K562 (cell line): ENCODE data around the gene ATE1. TPM values are rescaled to one million over a fixed set of nuclear protein-coding genes. Genes with fewer than 3 reads are reported as not detected.

Source experiments
- ATAC-seq: fragments of 200-7000 bp; cut with Tn5 transposase; 3 replicates; pipeline ENCODE4 v1.9.1; 2020; ENCODE audit warnings: moderate library complexity
- BruUV-seq: library from RNA; stranded (reverse); fragments of 400-500 nt; replicated peaks from 2 replicates; lab custom pipeline; 2021; lab: Mats Ljungman, UMichigan
- CTCF ChIA-PET: fragments of 300-600 bp; formaldehyde crosslinking; extraction: SDS; loops from one replicate; lab custom pipeline; 2021; ENCODE audit warnings: low intra/inter-chr PET ratio; lab: Yijun Ruan, JAX
- POLR2A ChIA-PET: fragments of 300-600, 350-650 bp; sonication (Branson Sonifier 250); formaldehyde crosslinking; extraction: SDS; loops from one replicate; lab custom pipeline; 2021; ENCODE audit warnings: antibody characterized with exemption, inconsistent platforms; lab: Yijun Ruan, JAX
- DNase-seq, 4 experiments: peaks; one replicate each; pipeline versions ENCODE4 v3.0.0 to v3.0.0-alpha.2; 2011 to 2018; ENCODE audit warnings: low spot score in 3 of 4, mixed read lengths in 3 of 4; ENCODE audit errors: extremely low read depth in 1 of 4
- FAIRE-seq: peaks from 2 replicates; lab custom pipeline; 2011; peaks lifted over from hg19 to GRCh38; lab: Jason Lieb, UNC
- H2AFZ ChIP-seq: 2 replicates; pipeline ENCODE4 v1.6.0; 2011; ENCODE audit warnings: low read depth, low read length, control low read depth, inconsistent platforms
- H3K27ac ChIP-seq: fragments of 200-600 bp; 3 replicates; pipeline ENCODE4 v1.8.0; 2011; ENCODE audit warnings: low read depth, mild to moderate bottlenecking, control low read depth, inconsistent platforms, low read length, moderate library complexity, mixed read lengths; ENCODE audit errors: extremely low read depth
- H3K27me3 ChIP-seq, 2 experiments: fragments of 300-600 bp in 1 of 2; 2 replicates in 1 of 2; 3 replicates in 1 of 2; pipeline versions ENCODE4 v1.6.0 to v1.8.0; 2011; ENCODE audit warnings: inconsistent platforms in 2 of 2, low read length in 2 of 2, mild to moderate bottlenecking in 1 of 2, mixed read lengths in 1 of 2, moderate library complexity in 1 of 2; ENCODE audit not compliant: control insufficient read depth in 2 of 2, insufficient read depth in 2 of 2
- H3K36me3 ChIP-seq: fragments of 300-600 bp; 3 replicates; pipeline ENCODE4 v1.8.0; 2011; ENCODE audit warnings: mild to moderate bottlenecking, low read length, inconsistent platforms; ENCODE audit not compliant: control insufficient read depth, insufficient read depth
- H3K4me1 ChIP-seq, 2 experiments: fragments of 200-600 bp in 1 of 2; replicated peaks in 1 of 2; 2 replicates in 1 of 2; 3 replicates in 1 of 2; pipeline versions ENCODE4 v1.5.1 to v1.8.0; 2011; ENCODE audit warnings: inconsistent platforms in 2 of 2, low read length in 2 of 2, mild to moderate bottlenecking in 1 of 2, mixed read lengths in 1 of 2, moderate library complexity in 1 of 2; ENCODE audit not compliant: control insufficient read depth in 2 of 2, insufficient read depth in 2 of 2
- H3K4me2 ChIP-seq: 2 replicates; pipeline ENCODE4 v1.6.1; 2011; ENCODE audit warnings: low read length, control low read depth, inconsistent platforms, mixed read lengths; ENCODE audit not compliant: insufficient read depth
- H3K4me3 ChIP-seq: fragments of 200-600 bp; sonication (generic), shearing (Covaris generic); 2 replicates; pipeline ENCODE4 v1.5.1; 2016; ENCODE audit warnings: control low read depth, inconsistent platforms
- H3K79me2 ChIP-seq: fragments of 200-600 bp; 3 replicates; pipeline ENCODE4 v1.8.0; 2011; ENCODE audit warnings: low read length, inconsistent platforms; ENCODE audit not compliant: control insufficient read depth, insufficient read depth
- H3K9ac ChIP-seq, 2 experiments: 2 replicates each; pipeline versions ENCODE4 v1.6.0 to v1.6.1; 2011; ENCODE audit warnings: low read depth in 2 of 2, low read length in 2 of 2, control low read depth in 1 of 2, inconsistent platforms in 1 of 2, mild to moderate bottlenecking in 1 of 2, mixed read lengths in 1 of 2; ENCODE audit not compliant: insufficient read depth in 1 of 2
- H3K9me1 ChIP-seq: one replicate; pipeline ENCODE4 v1.6.0; 2011; ENCODE audit warnings: inconsistent platforms, mild to moderate bottlenecking, low read length, moderate library complexity; ENCODE audit not compliant: control insufficient read depth, insufficient read depth
- H3K9me3 ChIP-seq: replicated peaks from 2 replicates; pipeline ENCODE4 v1.5.1; 2011; ENCODE audit warnings: low read depth, low read length, inconsistent platforms; ENCODE audit not compliant: control insufficient read depth, insufficient read depth
- H4K20me1 ChIP-seq: replicated peaks from 2 replicates; pipeline ENCODE4 v1.6.1; 2011; ENCODE audit warnings: low read length, inconsistent platforms, mixed read lengths; ENCODE audit not compliant: control insufficient read depth, insufficient read depth
- C11orf30 ChIP-seq: fragments of 450-650 bp; IDR thresholded peaks from 2 replicates; pipeline ENCODE4 v1.6.1; 2016; ENCODE audit warnings: low read depth, mild to moderate bottlenecking
- CCAR2 ChIP-seq: fragments of 200-400 bp; formaldehyde crosslinking; IDR thresholded peaks from 2 replicates; pipeline ENCODE4 v1.6.1; 2017; ENCODE audit warnings: mild to moderate bottlenecking, low read depth, low read length
- CHD4 ChIP-seq: fragments of 200-600 bp; sonication (generic); IDR thresholded peaks from 3 replicates; pipeline ENCODE4 v1.6.1; 2012; ENCODE audit warnings: low read depth, mild to moderate bottlenecking, mixed read lengths, low read length, inconsistent platforms; ENCODE audit not compliant: insufficient read depth, insufficient replicate concordance, poor library complexity, severe bottlenecking
- HMG20B ChIP-seq: fragments of 250-450 bp; sonication (Bioruptor Pico); IDR thresholded peaks from 2 replicates; pipeline ENCODE4 v1.5.0; 2021; ENCODE audit warnings: mild to moderate bottlenecking
- IFI16 ChIP-seq: fragments of 250-450 bp; sonication (Bioruptor Pico); IDR thresholded peaks from 2 replicates; pipeline ENCODE4 v2.1.2; 2022; ENCODE audit warnings: mild to moderate bottlenecking, inconsistent platforms
- MAFF ChIP-seq: IDR thresholded peaks from 2 replicates; pipeline ENCODE4 v1.6.1; 2012; ENCODE audit warnings: low read length, improper control_type of control experiment
- MAZ ChIP-seq, 2 experiments: fragments of 450-650 bp in 1 of 2; sonication (generic) in 1 of 2; formaldehyde crosslinking; IDR thresholded peaks in 1 of 2; conservative IDR thresholded peaks in 1 of 2; 2 replicates each; pipeline versions ENCODE4 v1.4.0 to v1.5.0; 2020; ENCODE audit warnings: mild to moderate bottlenecking in 1 of 2, missing genetic modification reagents in 1 of 2
- MCM3 ChIP-seq: fragments of 450-650 bp; IDR thresholded peaks from 2 replicates; pipeline ENCODE4 v1.6.1; 2016
- PTTG1 ChIP-seq: fragments of 450-650 bp; IDR thresholded peaks from 2 replicates; pipeline ENCODE4 v1.6.1; 2016; ENCODE audit warnings: low read depth, mild to moderate bottlenecking, missing genetic modification characterization, missing compliant biosample characterization
- RBM25 ChIP-seq: fragments of 200-400 bp; formaldehyde crosslinking; IDR thresholded peaks from 2 replicates; pipeline ENCODE4 v1.6.1; 2018; ENCODE audit warnings: low read length, low read depth, moderate library complexity; ENCODE audit not compliant: severe bottlenecking
- SMARCA5 ChIP-seq: fragments of 450-650 bp; IDR thresholded peaks from 2 replicates; pipeline ENCODE4 v1.6.1; 2016
- TAF7 ChIP-seq: fragments of 450-650 bp; IDR thresholded peaks from 2 replicates; pipeline ENCODE4 v1.6.1; 2016; ENCODE audit warnings: missing genetic modification characterization, missing compliant biosample characterization
- TFAM ChIP-seq: fragments of 250-450 bp; sonication (Bioruptor Pico); conservative IDR thresholded peaks from 2 replicates; pipeline ENCODE4 v1.5.0; 2021; ENCODE audit warnings: mild to moderate bottlenecking, moderate library complexity
- TOE1 ChIP-seq, 2 experiments: fragments of 450-650 bp in 1 of 2; sonication (generic) in 1 of 2; formaldehyde crosslinking in 1 of 2; IDR thresholded peaks; 2 replicates each; pipeline versions ENCODE4 v1.7.1 to v1.8.0; 2016 to 2022; ENCODE audit warnings: borderline replicate concordance in 2 of 2, mild to moderate bottlenecking in 2 of 2, antibody characterized with exemption in 1 of 2, inconsistent platforms in 1 of 2, low read depth in 1 of 2, missing genetic modification reagents in 1 of 2, moderate library complexity in 1 of 2
- ZNF212 ChIP-seq: fragments of 450-650 bp; formaldehyde crosslinking; IDR thresholded peaks from 2 replicates; pipeline ENCODE4 v1.4.0; 2020; ENCODE audit warnings: mild to moderate bottlenecking
- ZZZ3 ChIP-seq: fragments of 450-650 bp; IDR thresholded peaks from 2 replicates; pipeline ENCODE4 v1.6.1; 2016; ENCODE audit warnings: antibody characterized with exemption, mild to moderate bottlenecking, moderate library complexity
- WGBS: fragments of 100-300 bp; shearing (Covaris generic); methylation state at CpG from one replicate; pipeline ENCODE4 v1.1.6; 2016; ENCODE audit warnings: low coverage, mixed read lengths; ENCODE audit not compliant: insufficient coverage; ENCODE audit errors: missing lambda C conversion rate; 5-methylcytosine and 5-hydroxymethylcytosine counted together
- in situ Hi-C: fragments of 300-500 bp; cut with MboI; formaldehyde crosslinking; loops from 4 replicates; pipeline ENCODE4 v1.15.0; 2018; ENCODE audit warnings: inconsistent platforms, mixed read lengths
- intact Hi-C: fragments of 100-400 bp; cut with micrococcal nuclease; formaldehyde crosslinking; loops from 2 replicates; pipeline ENCODE4 v1.14.2; 2022
- polyA plus RNA-seq, 8 experiments: library from polyadenylated mRNA; depleted of rRNA in 4 of 8; stranded (reverse) in 5 of 8; unstranded in 3 of 8; fragments of >200 nt; fragmentation: Nextera tagmentation in 2 of 8; fragmentation: Illumina TruSeq in 1 of 8; extraction: Ambion mirVana in 2 of 8; extraction: Trizol in 1 of 8; gene quantifications; 2 replicates each; pipeline versions ENCODE4 v1.2.1 to v1.2.3, GENCODE V29; 2011 to 2014; ENCODE audit warnings: inconsistent platforms in 1 of 8, missing spikeins in 1 of 8
- total RNA-seq, 7 experiments: library from RNA; depleted of rRNA in 6 of 7; stranded (reverse); fragments of >200 nt in 6 of 7; fragmentation: Illumina TruSeq in 2 of 7; extraction: Trizol in 2 of 7; gene quantifications; 2 replicates each; pipeline versions ENCODE4 v1.2.1 to v1.2.3, GENCODE V29; 2011 to 2021; ENCODE audit warnings: low replicate concordance in 1 of 7
- TF ChIP-seq, protein P1 (sequence below): sonication (generic); formaldehyde crosslinking; IDR thresholded peaks from 2 replicates; pipeline ENCODE4 v1.8.1; 2023; ENCODE audit warnings: mild to moderate bottlenecking, missing genetic modification reagents
- TF ChIP-seq, protein P2 (sequence below): fragments of 450-650 bp; formaldehyde crosslinking; IDR thresholded peaks from 2 replicates; pipeline ENCODE4 v1.4.0; 2020; ENCODE audit warnings: mild to moderate bottlenecking, moderate library complexity

The ATE1 gene
- total and polyA plus RNA-seq, 9 of the 15 experiments (the other 6 are each of a cell fraction or from before 2014, with no cell fraction given), result 3.0 to 14.2 (median 8.8) TPM

DNA sequence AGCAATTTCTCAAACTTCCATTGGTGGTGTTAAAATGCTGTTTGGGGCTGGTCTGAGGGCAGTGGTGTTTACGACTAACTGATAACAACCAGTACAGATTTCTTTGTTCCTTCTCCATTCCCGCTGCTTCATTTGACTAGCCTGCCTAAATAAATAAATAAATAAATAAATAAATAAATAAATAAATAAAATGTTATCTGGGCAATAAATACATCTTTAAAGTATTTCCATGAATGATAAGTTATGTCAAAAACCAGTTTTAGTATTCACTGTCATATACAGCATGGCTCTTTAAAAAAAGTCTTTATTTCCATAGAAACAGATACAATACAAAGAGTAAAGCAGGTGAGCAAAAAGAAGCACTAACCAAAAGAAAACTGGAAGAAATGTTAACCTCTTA, 81.3 kb downstream of the ATE1 start (continued):
- TF ChIP-seq, protein P1, sequence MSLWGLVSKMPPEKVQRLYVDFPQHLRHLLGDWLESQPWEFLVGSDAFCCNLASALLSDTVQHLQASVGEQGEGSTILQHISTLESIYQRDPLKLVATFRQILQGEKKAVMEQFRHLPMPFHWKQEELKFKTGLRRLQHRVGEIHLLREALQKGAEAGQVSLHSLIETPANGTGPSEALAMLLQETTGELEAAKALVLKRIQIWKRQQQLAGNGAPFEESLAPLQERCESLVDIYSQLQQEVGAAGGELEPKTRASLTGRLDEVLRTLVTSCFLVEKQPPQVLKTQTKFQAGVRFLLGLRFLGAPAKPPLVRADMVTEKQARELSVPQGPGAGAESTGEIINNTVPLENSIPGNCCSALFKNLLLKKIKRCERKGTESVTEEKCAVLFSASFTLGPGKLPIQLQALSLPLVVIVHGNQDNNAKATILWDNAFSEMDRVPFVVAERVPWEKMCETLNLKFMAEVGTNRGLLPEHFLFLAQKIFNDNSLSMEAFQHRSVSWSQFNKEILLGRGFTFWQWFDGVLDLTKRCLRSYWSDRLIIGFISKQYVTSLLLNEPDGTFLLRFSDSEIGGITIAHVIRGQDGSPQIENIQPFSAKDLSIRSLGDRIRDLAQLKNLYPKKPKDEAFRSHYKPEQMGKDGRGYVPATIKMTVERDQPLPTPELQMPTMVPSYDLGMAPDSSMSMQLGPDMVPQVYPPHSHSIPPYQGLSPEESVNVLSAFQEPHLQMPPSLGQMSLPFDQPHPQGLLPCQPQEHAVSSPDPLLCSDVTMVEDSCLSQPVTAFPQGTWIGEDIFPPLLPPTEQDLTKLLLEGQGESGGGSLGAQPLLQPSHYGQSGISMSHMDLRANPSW (CRISPR knock-in tag), result no peak
- no peak for TF ChIP-seq HMG20B (CRISPR knock-in tag)

DNA sequence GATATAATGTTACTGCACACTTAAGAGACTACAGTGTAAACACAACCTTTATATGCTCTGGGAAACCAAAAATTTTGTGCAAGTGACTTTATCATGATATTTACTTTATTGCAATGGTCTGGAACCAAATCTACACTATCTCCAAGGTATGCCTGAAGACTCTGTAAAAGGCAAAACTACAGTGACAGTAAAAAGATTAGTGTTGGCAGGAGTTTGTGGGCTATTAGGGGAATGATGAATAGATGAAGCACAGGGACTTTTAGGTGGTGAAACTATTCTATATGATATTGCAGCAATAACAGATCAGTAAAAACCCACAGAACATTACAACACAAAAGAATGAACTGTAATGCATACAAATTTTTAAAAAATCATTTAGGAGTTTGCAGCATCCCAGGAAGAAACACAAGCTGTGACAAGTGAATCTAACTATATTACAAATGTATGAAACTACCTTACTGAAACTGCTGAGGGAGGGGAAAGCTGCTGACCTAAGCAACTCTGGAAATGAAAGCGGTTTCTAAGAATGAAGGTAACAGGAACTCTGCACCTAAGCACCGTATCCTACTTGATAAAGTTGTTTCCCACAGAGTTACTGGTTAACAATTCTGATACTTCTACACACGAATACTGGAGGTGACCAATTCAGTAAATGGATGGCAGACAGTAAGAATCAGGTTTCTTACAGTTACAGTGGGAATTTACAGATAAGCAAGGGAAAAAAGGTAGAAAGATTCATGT, 82.6 kb downstream of the ATE1 start:
- Histone ChIP-seq H3K9me1 (no peaks in the 10 kb centered on the region), H3K27ac (no peak overlapping the region), H4K20me1 (no peaks in the 10 kb centered on the region), H3K36me3 (no peaks in the 10 kb centered on the region), H3K4me3 (no peak overlapping the region), H2AFZ (no peak overlapping the region), H3K9ac (no peak overlapping the region), H3K4me2 (no peak overlapping the region), H3K27me3 (no peaks in the 10 kb centered on the region), H3K9me3 (no peaks in the 10 kb centered on the region), H3K79me2 (no peaks in the 10 kb centered on the region), H3K4me1 (no peaks in the 10 kb centered on the region)
- ATAC-seq, result no peak
- 8% methylated on average over 2 of the region's 3 CpGs for WGBS
- in situ Hi-C loops, result no loop called here
- no TSS peak for BruUV-seq
- POLR2A ChIA-PET, result no interaction called here
- intact Hi-C loops, result no loop called here
- FAIRE-seq, result no peak
- no peak for DNase-seq
- CTCF ChIA-PET, result no interaction called here
- TF ChIP-seq MCM3 (no peak), SMARCA5 (no peak), ZNF212 (CRISPR knock-in tag) (no peak), TOE1 (IDR thresholded peaks at IDR 0.05; ENCODE audit: borderline replicate concordance) (no peak), TOE1 (CRISPR knock-in tag; IDR thresholded peaks at IDR 0.05; ENCODE audit: borderline replicate concordance, low read depth) (no peak), ZZZ3 (no peak), C11orf30 (peak; percentile 47), PTTG1 (no peak), TFAM (CRISPR knock-in tag) (no peak), CCAR2 (no peak), MAZ (CRISPR knock-in tag; conservative IDR thresholded peaks at IDR 0.05 in 1 of 2, IDR thresholded peaks at IDR 0.05 in 1 of 2) (no peak), RBM25 (no peak), CHD4 (no peak), MAFF (0 out of 2 replicates have a peak, but pooled peaks have one; percentile 18), IFI16 (no peak), TAF7 (no peak)
- TF ChIP-seq, protein P2, sequence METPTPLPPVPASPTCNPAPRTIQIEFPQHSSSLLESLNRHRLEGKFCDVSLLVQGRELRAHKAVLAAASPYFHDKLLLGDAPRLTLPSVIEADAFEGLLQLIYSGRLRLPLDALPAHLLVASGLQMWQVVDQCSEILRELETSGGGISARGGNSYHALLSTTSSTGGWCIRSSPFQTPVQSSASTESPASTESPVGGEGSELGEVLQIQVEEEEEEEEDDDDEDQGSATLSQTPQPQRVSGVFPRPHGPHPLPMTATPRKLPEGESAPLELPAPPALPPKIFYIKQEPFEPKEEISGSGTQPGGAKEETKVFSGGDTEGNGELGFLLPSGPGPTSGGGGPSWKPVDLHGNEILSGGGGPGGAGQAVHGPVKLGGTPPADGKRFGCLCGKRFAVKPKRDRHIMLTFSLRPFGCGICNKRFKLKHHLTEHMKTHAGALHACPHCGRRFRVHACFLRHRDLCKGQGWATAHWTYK (CRISPR knock-in tag), result no peak
